GM18907 (cell line): ENCODE results near the gene TRAP1.
A peak's percentile ranks its signal among the peaks of the same experiment; 100 is the strongest.

Source experiments
- ATAC-seq: cut with Tn5 transposase; IDR thresholded peaks from one replicate; pipeline ENCODE4 v1.9.1; 2021; ENCODE audit warnings: mild to moderate bottlenecking, moderate library complexity; ENCODE audit not compliant: unreplicated experiment

TRAP1 gene

GRCh38 chr16:3737181-3737580 is 19.9 kb upstream of the TRAP1 start:
- no peak for ATAC-seq

DNA sequence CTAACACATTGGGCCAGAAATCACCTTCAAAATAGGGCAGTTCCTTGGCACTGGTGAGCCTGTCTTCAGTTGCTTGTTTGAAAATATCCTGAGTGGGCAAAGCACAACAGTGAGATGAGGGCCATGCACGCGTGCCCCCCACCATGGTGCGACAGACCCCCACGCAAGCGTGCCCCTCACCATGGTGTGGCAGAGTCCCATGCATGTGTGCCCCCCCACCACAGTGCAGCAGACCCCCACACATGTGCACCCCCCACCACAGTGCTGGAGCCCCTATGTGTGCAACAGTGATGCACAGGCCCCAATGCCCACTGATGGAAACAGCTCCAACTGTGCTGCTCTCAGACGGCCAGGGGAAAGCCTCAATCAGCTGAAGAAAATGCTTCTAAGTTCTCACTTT is 18.8 kb upstream of the TRAP1 start:
- ATAC-seq = no peak

DNA sequence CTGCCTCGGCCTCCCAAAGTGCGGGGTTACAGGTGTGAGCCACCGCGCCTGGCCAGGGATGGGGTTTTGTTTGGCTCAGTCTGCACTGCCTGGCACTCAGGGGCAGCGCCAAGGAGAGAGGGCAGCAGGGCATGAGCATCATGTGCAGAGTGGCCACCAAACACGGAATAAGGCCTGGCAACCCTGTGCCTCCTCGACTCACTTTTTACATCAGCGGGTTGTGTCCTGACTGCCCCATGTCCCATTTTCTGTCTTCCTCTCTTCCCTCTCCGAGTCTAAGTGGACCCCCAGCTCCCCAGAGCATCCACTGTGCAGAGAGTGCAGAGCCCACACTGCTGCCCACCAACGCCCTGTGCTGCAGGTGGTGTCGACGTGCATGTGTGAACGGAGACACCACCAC is 18.2 kb upstream of the TRAP1 start:
- ATAC-seq = no peak

GRCh38 chr16:3734758-3735221 is 17.5 kb upstream of the TRAP1 start:
- no peak for ATAC-seq

DNA sequence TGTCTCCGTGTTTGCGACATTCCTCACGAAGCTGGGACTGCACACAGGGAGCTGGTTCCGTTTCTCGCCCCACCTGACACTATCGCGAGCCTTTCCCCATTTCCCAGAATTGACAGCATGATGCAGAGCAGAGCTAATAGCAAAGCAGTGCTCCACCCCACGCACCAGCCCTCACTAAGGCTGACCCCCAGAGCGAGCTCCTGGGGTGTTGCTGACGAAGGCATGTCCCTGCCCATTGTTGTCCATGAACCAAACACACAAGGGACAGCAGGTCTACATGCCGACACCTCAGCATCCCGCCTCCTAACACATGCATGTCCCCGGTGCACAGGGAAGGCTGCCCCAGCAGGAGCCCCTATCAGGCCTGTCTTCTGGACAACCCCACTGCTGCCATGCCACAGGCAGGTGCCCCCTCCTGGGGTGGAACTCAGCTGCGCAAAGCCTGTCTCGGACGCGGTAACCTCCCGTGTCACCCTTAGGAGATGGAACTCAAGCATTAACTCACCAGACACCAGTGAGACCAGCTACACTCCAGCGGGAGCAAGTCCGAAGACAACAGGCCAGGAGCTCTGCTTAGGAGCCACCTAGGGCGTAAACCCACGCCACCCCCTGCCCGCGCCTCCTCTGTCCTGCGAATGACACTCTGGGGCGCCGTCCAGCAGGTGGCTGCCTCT is 16.9 kb upstream of the TRAP1 start:
- no peak for ATAC-seq

- no peak for ATAC-seq
Measured at GRCh38 chr16:3732171-3732570, 14.8 kb upstream of the TRAP1 start.

DNA sequence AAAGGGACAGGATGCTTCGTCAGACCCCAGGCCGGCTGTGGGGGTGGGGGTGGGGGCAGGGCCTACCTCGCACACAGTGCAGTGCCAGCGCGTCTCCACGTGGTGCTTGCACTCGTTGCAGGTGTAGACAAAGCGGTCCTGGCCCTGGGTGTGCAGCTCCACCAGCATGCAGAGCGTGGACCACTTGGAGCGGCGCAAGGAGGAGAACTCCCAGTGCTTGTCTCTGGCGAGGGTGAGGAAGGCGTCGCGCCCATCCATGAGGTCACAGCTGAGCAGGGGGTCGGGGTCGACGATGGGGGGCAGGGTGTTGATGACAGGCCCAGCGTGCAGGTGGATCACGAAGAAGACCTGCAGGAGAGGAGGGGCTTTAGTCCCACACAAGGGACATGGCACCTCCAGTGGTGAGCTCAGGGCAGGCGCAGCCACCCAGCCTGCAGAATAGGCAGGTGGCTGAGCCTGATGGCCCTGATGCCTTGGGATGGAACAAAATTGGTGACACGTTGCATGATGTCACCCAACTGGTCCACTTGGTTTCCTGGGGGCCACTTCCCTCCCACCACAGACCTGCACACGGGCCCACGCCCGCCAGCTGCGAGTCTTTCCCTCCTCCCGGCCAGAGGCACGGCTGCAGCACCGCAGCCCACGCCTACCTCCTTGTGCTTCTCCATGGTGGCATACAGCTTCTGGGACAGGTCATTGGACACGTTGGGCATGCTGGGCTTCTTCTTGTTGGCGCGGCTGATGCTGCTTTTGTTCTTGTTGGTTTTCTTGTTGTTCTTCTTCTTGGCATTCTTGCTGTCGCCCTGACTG is 14.0 kb upstream of the TRAP1 start:
- no peak for ATAC-seq

DNA sequence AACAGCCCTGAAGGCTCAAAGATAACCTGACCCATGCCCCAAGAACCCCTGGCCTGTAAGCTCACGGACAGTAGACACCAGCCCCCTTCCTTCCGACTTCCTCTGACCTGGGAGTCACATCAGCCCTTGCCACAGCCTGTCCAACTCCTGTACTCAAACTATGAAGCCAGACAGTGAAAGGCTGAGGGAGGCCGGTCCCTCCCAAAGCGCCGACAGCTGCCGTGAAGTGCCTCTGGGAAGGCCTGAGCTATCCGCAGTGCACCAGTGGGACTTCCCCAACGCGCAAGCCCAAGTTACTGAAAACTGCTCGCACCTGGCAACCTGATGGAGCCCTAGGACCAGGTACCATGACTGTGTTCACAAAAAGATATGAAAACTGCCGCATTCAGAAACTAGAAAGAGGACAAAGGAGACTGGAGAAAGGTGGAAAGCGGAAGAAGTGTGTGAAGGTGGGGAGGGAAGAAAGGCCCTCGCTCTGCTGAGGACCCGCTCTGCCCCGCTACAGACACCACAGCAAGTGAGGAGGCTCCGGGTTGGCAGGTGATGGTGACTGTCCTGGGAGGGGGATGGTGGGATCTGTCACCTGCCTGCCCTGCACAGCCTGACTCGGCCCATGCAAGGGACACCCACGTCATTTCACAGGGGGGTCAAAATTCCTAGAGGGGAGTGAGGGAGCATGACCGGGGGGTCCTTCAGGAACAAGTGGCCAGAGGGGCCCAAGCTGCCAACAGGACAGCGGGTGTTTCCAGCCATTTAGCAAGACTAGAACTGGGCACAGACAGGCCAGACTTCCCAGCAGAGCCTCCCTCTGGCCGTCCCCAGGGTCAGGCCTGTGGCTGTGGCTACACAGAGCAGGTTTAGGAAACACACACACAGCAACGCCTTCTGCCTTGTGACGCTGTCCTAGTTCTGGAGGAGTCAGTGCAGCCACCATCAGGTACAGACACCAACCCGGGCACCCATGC is 13.1 kb upstream of the TRAP1 start:
- no peak for ATAC-seq

DNA sequence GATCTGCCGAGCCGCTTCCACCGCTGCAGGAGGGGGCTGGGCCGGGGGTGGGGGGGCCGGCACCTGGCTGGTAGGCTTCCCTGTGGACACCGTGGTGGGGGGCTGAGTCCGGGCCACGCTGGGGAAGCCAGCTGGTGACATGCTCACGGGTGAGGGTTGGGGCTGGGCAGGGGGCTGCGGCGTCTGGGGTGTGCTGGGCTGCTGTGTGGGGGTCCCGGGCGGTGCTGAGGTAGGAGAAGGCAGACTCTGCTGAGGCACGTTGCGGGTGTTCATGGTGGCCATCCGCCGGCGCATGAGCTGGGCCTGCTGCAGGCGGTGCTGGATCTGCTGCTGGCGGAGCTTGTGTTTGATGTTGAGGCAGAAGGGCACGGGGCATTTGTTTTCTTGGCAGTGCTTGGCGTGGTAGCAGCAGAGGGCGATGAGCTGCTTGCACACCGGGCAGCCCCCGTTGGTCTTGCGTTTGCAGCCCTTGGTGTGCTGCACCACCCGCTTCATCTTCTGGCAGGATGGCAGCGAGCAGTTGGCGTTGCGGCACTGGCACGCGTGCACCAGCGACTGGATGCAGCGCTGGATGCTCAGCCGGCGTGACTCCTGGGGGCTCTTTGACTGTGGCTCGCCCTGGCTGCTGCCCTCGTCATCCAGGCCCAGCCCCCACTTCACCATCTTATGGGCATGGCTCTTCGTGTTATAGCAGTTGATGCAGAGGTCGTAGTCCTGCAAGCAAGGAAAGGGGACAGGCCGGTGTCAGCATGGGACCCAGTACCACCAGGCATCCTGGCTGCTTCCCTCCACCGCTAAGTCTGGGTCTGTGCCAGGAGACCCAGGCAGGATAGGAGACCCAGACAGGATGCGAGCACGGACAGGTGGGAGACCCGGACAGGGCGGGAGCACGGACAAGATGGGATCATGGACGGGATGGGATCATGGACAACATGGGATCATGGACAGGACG is 12.1 kb upstream of the TRAP1 start:
- ATAC-seq = no peak

DNA sequence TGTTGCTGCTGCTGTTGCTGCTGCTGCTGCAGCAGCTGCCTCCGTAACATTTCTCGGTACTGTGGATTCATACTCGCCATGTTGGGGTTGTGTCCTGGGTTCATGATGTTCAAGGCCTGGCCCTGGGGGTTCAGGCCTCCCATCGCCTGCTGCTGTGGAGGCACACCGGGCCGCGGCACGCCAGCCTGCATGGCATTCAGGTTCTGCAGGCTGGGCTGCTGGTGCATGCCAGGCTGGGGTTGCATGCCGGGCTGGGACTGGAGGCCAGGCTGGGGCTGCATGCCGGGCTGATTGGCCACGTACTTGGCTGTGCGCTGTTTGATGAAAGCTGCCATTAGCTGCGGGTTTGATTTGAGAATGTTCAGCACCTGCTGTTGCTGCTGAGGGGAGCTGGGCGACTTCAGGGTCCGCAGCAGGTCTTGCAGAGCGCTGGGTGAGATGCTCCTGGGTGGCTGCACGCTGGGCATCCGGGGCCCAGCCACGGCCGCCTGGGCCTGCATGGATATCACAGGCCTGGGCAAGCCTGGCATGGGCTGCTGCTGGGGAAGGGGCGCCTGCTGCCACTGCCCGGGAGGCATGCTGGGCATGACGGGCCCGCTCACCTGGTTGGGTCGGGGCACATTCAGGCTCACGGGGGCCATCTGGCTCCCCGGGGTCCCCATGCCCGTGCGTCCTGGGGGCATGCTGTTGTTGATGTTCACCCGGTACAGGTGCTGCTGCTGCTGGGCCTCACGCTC is 11.3 kb upstream of the TRAP1 start:
- ATAC-seq = no peak

GRCh38 chr16:3727806-3728381 is 10.6 kb upstream of the TRAP1 start:
- ATAC-seq = no peak

DNA sequence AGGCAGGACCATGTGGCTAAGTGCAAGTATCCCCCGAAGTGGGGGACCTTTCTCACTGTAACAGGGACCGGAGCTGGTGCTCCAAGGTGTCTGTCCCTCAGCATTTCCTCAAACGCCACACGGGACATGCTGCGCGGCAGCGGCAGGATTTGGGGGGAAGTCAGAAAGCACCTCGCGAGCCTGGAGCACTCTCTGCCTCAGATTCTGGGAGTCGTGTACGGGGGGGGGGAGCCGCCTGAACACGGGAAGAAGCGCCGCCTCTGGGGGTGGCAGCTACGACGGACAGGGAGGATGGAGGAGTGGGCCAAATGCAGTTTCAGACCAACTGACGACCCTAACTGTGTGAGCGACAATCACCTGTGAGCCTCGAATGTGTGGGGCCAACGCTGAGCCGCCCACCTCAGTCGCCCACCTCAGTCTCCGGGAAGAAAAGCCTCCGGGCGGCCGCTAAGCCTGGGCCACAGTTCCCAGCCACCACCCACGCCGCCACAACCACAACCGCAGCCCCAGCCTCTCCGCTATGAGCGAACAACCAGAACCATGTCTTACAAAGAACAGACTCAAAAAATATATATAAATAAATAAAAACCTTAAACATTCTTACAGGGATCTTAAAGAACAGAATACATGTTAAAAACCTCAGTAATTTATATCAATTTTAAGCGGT is 8.8 kb upstream of the TRAP1 start:
- no peak for ATAC-seq

- no peak for ATAC-seq
Measured at GRCh38 chr16:3725276-3725675, 8.0 kb upstream of the TRAP1 start.

- ATAC-seq = no peak
Measured at GRCh38 chr16:3722508-3722907, 5.2 kb upstream of the TRAP1 start.

DNA sequence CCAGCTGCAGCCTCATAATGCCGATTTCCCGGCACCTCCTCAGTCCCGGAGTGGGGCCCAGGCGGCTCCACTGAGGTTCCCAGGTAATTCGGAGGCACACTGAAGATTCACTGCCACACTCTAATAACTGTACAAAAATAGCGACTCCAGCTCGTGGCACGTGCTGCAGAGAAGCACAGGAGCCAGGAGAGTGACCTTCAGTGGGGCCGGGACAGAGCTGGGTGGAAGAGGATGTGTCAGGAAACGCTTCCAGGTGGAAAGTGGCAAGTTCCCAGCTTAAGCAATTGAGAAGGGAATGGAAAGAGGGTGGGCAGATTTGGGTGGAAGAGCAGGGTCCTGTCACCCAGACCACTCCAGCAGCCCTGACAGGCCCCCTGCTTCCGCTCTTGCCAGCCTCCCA is 3.1 kb upstream of the TRAP1 start:
- ATAC-seq = no peak

GRCh38 chr16:3718628-3719027 is 1.3 kb upstream of the TRAP1 start:
- no peak for ATAC-seq

DNA sequence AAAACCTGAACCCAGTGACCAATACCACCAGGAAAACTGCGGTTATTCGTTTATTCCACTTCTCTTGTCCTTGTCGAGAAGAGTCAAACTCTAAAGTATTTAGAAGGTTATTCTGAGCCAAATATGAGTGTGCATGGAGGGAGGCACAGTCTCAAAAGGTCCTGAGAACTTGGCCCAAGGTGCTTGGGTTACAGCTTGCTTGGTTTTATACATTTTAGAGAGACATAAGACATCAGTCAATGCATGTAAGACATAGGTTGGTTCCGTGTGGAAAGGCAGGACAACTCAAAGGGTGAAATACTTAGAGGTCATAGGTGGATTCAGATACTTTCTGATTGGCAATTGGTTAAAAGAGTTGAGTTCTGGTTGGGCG is 681 bp upstream of the TRAP1 start:
- ATAC-seq = no peak

- ATAC-seq = peak; percentile 26
Measured at GRCh38 chr16:3716831-3717234, 491 bp downstream of the TRAP1 start.

GRCh38 chr16:3715430-3715829 is 1.9 kb downstream of the TRAP1 start:
- ATAC-seq = no peak
